ENCODE results near the gene SENP6. TPM values are rescaled to one million over a fixed set of nuclear protein-coding genes. Genes with fewer than 3 reads are reported as not detected.

The SENP6 gene
- total RNA-seq, 1 donor from 2014 or later, result 100 TPM

- H3K4me1 ChIP-seq (ENCODE audit: insufficient read depth, low read length), result no peaks in the 10 kb centered on the region
- no peak overlapping the region for H2AFZ ChIP-seq (ENCODE audit: low read depth, low read length)
- H3K9me3 Mint-ChIP-seq (ENCODE audit: unreplicated experiment), result no peaks in the 10 kb centered on the region
- no peak overlapping the region for H3K4me3 Mint-ChIP-seq (ENCODE audit: unreplicated experiment)
- DNase-seq (ENCODE audit: low read depth) (no peak), FAIRE-seq (no peak)
- H3K4me2 ChIP-seq (ENCODE audit: low read length), result no peak overlapping the region
- no peaks in the 10 kb centered on the region for H3K4me1 Mint-ChIP-seq (ENCODE audit: low read depth, unreplicated experiment)
- H3K36me3 ChIP-seq (ENCODE audit: insufficient read depth, low read length), result peaks cover 36% of the 10 kb centered on the region
- peaks cover 10% of the 10 kb centered on the region for H3K36me3 Mint-ChIP-seq (ENCODE audit: low read depth, unreplicated experiment)
- H3K27me3 Mint-ChIP-seq (ENCODE audit: low read depth, unreplicated experiment), result no peaks in the 10 kb centered on the region
- no peaks in the 10 kb centered on the region for H3K9me3 ChIP-seq (ENCODE audit: insufficient read depth, low read depth, low read length)
- H3K9ac ChIP-seq (ENCODE audit: low read length), result no peak overlapping the region
- no peak overlapping the region for H3K27ac Mint-ChIP-seq (ENCODE audit: unreplicated experiment)
- no peaks in the 10 kb centered on the region for H3K27me3 ChIP-seq (ENCODE audit: insufficient read depth, low read length)
- H4K20me1 ChIP-seq (ENCODE audit: insufficient read depth, low read length), result no peaks in the 10 kb centered on the region
- no peak overlapping the region for H3K4me3 ChIP-seq (ENCODE audit: insufficient read depth, low read depth, low read length)
- TF ChIP-seq CTCF (IDR thresholded peaks at IDR 0.05; ENCODE audit: insufficient read depth, low read depth, low read length) (no peak), EZH2 (IDR thresholded peaks at IDR 0.05; ENCODE audit: insufficient read depth, low read length) (no peak)
- no peak overlapping the region for H3K27ac ChIP-seq (ENCODE audit: low read depth, low read length)
- H3K79me2 ChIP-seq (ENCODE audit: insufficient read depth, low read length), result no peaks in the 10 kb centered on the region
Measured at GRCh38 chr6:75711173-75711572, 109.5 kb downstream of the SENP6 start.

- no peaks in the 10 kb centered on the region for H3K27me3 Mint-ChIP-seq (ENCODE audit: low read depth, unreplicated experiment)
- no peak overlapping the region for H3K9ac ChIP-seq (ENCODE audit: low read length)
- no peak overlapping the region for H3K4me3 Mint-ChIP-seq (ENCODE audit: unreplicated experiment)
- H3K9me3 ChIP-seq (ENCODE audit: insufficient read depth, low read depth, low read length), result no peaks in the 10 kb centered on the region
- peaks cover 17% of the 10 kb centered on the region for H3K36me3 ChIP-seq (ENCODE audit: insufficient read depth, low read length)
- TF ChIP-seq CTCF (IDR thresholded peaks at IDR 0.05; ENCODE audit: insufficient read depth, low read depth, low read length) (no peak), EZH2 (IDR thresholded peaks at IDR 0.05; ENCODE audit: insufficient read depth, low read length) (no peak)
- H3K79me2 ChIP-seq (ENCODE audit: insufficient read depth, low read length), result no peaks in the 10 kb centered on the region
- H3K27ac Mint-ChIP-seq (ENCODE audit: unreplicated experiment), result no peak overlapping the region
- no peaks in the 10 kb centered on the region for H3K4me1 Mint-ChIP-seq (ENCODE audit: low read depth, unreplicated experiment)
- H3K27ac ChIP-seq (ENCODE audit: low read depth, low read length), result no peak overlapping the region
- DNase-seq (ENCODE audit: low read depth) (no peak), FAIRE-seq (no peak)
- no peak overlapping the region for H3K4me3 ChIP-seq (ENCODE audit: insufficient read depth, low read depth, low read length)
- no peak overlapping the region for H3K4me2 ChIP-seq (ENCODE audit: low read length)
- no peaks in the 10 kb centered on the region for H4K20me1 ChIP-seq (ENCODE audit: insufficient read depth, low read length)
- no peaks in the 10 kb centered on the region for H3K27me3 ChIP-seq (ENCODE audit: insufficient read depth, low read length)
- H3K36me3 Mint-ChIP-seq (ENCODE audit: low read depth, unreplicated experiment), result peaks cover 2% of the 10 kb centered on the region
- no peaks in the 10 kb centered on the region for H3K9me3 Mint-ChIP-seq (ENCODE audit: unreplicated experiment)
- no peak overlapping the region for H2AFZ ChIP-seq (ENCODE audit: low read depth, low read length)
- H3K4me1 ChIP-seq (ENCODE audit: insufficient read depth, low read length), result no peaks in the 10 kb centered on the region
Measured at GRCh38 chr6:75719133-75719532, 117.5 kb downstream of the SENP6 start.

GRCh38 chr6:75723382-75723781 lies 121.7 kb downstream of the SENP6 start:
- Mint-ChIP-seq H3K4me3 (ENCODE audit: unreplicated experiment) (no peak overlapping the region), H3K9me3 (ENCODE audit: unreplicated experiment) (no peaks in the 10 kb centered on the region), H3K4me1 (ENCODE audit: low read depth, unreplicated experiment) (no peaks in the 10 kb centered on the region), H3K36me3 (ENCODE audit: low read depth, unreplicated experiment) (peaks cover 2% of the 10 kb centered on the region), H3K27ac (ENCODE audit: unreplicated experiment) (no peak overlapping the region), H3K27me3 (ENCODE audit: low read depth, unreplicated experiment) (no peaks in the 10 kb centered on the region)
- H2AFZ ChIP-seq (ENCODE audit: low read depth, low read length), result no peak overlapping the region
- no peak overlapping the region for H3K4me3 ChIP-seq (ENCODE audit: insufficient read depth, low read depth, low read length)
- H3K27ac ChIP-seq (ENCODE audit: low read depth, low read length), result no peak overlapping the region
- no peaks in the 10 kb centered on the region for H3K4me1 ChIP-seq (ENCODE audit: insufficient read depth, low read length)
- no peak overlapping the region for H3K9ac ChIP-seq (ENCODE audit: low read length)
- DNase-seq (ENCODE audit: low read depth) (no peak), FAIRE-seq (no peak)
- TF ChIP-seq CTCF (IDR thresholded peaks at IDR 0.05; ENCODE audit: insufficient read depth, low read depth, low read length) (no peak), EZH2 (IDR thresholded peaks at IDR 0.05; ENCODE audit: insufficient read depth, low read length) (no peak)
- no peaks in the 10 kb centered on the region for H4K20me1 ChIP-seq (ENCODE audit: insufficient read depth, low read length)
- H3K27me3 ChIP-seq (ENCODE audit: insufficient read depth, low read length), result no peaks in the 10 kb centered on the region
- H3K4me2 ChIP-seq (ENCODE audit: low read length), result no peak overlapping the region
- no peaks in the 10 kb centered on the region for H3K9me3 ChIP-seq (ENCODE audit: insufficient read depth, low read depth, low read length)
- H3K79me2 ChIP-seq (ENCODE audit: insufficient read depth, low read length), result no peaks in the 10 kb centered on the region
- H3K36me3 ChIP-seq (ENCODE audit: insufficient read depth, low read length), result no peaks in the 10 kb centered on the region

All from astrocyte (in vitro differentiated cells and primary cell).